Measurements from ENCODE around the gene FYCO1.

Gene FYCO1

DNA sequence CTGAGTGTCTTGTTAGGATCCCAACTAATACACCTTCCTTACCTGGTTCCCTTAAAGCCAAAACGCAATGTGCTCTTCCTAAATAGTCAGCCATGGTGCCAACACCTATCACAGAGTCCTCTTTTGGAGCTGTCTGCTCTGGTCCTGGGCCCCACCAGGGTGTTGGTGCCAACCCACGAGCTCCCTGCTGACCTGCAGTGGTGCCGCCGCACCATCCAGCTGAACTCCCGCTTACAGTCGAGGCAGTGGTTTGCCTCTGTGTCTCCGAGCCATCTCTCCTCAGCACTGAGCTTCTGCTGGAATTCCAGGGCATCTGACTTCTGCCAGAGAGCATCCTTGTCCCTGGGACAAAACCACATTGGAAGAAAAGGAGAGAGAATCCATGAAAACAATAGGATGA lies 36.4 kb downstream of the FYCO1 start:
- DNase-seq: no peak

DNA sequence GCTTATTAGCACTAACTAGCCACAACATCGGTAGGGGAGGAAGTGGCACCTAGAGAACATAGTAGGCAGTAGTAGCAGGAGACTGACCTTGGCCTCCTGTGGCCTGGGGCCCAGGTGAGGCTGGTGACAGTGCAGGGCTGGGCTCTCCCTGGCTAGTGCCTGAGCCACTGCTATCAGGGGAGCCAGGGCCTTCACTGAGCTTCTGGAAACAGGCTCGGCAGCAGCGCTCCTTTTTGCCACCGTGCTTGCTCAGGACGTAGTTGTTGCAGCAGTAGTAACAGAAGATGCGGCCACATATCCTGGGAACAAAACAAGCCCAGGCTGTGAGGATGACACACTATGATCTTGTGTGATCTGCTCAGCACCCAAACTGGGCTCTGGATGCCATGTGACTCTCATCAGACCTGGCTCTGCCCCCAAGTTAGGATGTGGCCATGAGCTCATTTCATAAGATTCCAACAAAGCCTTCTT lies 37.3 kb downstream of the FYCO1 start:
- no peak for DNase-seq

GRCh38 chr3:45957586-45957985 lies 38.0 kb downstream of the FYCO1 start:
- no peak for DNase-seq

- no peak for DNase-seq
Observed at GRCh38 chr3:45955706-45956105, 39.9 kb downstream of the FYCO1 start.

DNA sequence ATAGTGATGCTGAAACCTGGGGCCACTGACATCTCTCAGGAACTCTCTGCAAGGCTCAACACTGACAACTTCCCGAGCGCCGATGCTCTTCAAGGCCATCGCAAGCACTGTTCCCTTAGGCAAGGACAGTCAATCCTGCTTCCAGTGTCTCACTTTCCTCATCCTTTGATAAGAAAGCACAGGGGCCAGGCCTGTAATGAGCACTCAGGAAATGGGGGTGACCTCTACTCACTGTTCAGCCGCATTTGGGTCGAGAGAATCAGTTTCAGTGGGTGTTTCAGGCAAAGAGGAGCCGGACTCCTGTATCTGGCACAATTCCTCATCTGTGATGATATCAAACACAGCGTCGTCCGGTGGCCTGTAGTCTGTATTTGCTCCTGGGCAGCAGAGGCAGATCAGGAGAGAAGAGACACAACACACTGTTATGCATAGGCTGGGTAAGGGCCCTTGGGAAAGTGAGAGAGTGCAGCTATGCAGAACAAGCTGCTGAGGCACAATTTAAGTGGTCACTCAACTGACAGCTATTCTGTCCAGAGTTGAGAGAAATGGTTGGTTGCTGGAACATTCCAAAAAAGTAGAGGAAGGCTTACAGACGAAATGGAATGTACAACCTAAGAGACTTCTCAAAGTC lies 40.5 kb downstream of the FYCO1 start:
- DNase-seq: no peak

GRCh38 chr3:45954306-45954705 lies 41.3 kb downstream of the FYCO1 start:
- no peak for DNase-seq

GRCh38 chr3:45953536-45953935 lies 42.1 kb downstream of the FYCO1 start:
- DNase-seq: no peak

GRCh38 chr3:45952456-45952855 lies 43.2 kb downstream of the FYCO1 start:
- DNase-seq: no peak

GRCh38 chr3:45951946-45952345 lies 43.7 kb downstream of the FYCO1 start:
- DNase-seq: no peak

DNA sequence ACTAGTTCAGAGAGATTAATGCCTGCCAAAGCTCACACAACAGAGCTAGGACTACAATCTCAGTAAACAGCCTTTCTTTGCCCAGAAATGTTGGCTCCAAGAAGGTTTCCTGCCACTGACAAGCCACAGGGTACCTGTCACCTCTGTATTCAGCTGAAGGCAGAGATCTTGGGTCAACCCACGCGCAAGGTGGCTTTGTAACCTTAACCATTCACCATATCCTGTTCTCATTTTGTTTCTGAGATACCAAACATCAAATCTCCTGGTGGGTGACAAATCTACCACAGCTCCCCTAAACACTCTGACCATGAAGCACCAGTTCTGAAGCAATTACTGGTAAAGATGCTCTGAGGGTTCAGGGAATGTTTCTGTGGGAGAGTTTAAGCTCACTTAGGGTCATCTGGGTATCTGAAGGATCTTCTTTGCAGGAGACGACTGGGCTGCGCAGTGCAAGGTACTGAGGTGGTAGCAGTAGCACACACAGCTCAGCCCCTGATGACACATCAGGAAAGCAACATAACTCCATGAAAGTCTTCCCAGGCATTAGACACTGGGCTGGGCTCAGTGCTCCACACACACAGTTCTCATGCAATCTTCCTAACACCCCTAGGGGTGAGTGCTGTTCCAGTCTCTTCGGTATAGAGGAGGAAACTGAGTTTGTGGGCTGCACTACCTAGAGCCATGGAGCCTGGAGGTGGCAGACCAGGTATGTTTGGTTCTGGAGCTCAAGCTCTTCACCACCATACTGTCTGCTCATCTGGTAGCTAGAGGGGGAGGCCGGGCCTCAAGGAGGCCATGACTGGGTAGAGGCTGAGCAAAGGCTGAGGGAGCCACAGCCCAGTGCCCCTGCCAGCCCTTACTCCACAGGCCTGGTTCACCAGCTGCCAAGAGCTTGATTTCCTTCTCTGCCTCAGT lies 44.7 kb downstream of the FYCO1 start:
- DNase-seq: no peak

GRCh38 chr3:45950131-45950530 lies 45.5 kb downstream of the FYCO1 start:
- no peak for DNase-seq

DNA sequence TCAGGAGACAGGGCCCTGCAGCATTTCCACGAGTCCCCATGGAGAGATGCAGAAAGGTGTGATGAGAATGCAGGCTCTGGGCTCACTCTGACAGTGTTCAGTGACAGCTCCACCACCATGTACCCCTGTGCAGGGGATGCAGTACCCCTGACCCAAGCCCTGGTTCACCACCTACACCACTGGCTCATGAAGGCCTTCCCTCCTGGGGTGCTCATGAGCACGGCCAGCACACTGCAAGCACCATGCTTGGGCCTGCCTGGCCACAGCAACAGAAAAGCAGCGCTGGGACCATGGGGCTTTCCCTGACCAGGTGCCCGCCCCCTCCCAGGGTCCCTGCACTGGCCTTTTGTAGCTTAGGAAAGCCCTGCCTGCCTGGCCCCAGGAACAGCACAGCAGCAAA lies 46.2 kb downstream of the FYCO1 start:
- DNase-seq: no peak

DNA sequence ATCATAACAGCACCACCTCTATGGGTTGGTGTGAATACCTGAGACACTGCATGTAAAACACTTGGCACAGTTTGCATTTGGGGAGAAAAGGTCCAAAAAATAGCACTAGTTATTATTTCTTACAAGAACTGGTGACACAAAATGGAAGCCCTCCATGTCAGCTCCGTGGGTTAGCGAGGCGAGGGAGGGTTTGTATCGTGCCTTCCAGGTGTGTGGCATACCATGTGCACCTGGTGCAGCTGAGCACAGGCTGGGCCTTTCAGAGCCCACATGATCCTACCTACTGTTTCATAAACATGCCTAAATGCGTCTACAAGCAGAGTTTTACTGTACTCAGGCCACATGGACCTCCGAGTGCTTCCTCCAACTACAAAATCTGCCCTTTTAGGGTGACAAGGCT lies 46.7 kb downstream of the FYCO1 start:
- no peak for DNase-seq

DNA sequence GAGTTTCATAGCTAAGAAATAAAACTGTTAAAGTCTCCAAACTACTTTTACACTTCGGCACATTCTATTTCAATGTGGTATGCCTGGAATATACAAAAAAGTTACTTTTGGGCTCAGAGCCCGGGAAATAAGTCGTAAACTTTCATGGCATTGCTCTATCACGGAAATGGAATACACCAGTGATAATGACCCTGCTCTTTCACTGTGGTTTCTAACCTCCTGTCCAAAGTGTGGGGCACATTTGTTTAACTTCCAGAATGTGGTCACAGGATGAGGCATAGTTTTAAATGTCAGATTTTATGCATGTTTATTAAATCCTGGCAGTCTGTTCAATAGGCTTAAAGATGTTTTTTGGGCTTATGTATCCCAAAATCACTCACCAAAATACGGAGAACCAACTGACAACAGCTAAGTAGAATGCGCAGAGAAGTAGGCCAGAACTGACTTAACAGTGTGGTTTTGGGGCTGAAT lies 47.3 kb downstream of the FYCO1 start:
- DNase-seq: no peak

DNA sequence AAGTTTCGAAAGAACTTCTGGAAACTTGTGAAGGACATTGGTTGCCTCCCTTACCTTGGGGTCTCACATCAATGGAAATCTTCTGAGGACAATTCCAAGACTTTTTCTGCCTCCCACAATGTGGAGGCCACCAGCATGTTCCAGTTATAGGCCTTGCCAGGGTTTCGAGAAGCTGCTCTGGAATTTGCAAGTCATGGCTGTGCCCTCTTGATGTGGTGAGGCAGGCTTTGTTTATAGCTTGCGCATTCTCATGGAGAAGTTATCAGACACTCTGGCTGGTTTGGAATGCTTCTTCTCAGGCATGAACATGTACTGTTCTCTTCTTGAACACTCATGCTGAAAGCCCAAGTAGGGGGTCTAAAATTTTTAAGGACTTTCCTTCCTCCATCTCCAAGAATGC lies 48.3 kb downstream of the FYCO1 start:
- no peak for DNase-seq

DNA sequence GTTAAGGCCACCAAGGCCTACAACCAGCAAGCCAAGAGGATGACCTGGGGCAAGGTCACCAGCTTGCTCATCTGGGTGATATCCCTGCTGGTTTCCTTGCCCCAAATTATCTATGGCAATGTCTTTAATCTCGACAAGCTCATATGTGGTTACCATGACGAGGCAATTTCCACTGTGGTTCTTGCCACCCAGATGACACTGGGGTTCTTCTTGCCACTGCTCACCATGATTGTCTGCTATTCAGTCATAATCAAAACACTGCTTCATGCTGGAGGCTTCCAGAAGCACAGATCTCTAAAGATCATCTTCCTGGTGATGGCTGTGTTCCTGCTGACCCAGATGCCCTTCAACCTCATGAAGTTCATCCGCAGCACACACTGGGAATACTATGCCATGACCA lies 48.7 kb downstream of the FYCO1 start:
- no peak for DNase-seq

GRCh38 chr3:45946307-45946706 lies 49.3 kb downstream of the FYCO1 start:
- DNase-seq: no peak

GRCh38 chr3:45944830-45945620 lies 50.6 kb downstream of the FYCO1 start:
- DNase-seq: no peak

DNA sequence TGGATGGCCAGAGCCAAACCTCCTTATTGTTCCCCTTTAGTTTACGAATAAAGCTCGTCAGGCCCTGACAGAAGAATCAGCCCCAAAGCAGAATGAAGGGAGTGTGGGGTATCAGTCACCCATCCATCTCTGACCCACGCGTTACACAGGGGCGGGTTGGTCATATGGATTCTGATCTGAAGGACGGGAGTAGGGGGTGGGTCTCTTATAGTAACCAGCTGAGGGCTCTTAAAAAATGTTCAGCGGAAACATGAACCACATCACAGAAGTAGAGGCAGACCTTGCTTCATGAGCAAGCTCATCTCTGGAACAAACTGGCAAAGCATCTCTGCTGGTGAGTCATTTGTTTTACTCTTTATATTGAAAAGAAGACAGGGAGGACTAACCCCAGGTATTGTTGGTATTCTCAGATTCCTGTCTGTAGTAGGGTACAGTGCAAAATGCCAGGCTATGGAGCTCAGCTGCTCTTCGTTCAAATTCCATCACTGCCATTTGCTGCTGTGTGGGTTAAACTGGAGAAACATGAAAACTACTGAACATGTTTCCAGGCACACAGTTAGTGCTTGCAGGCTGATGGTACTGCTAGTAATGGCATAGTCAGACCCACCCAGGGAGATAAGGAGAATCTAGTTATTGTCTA lies 52.3 kb downstream of the FYCO1 start, which contains the start of gene CXCR6:
Gene CXCR6 (plus strand): TSS at position 258 of the 640 bp plus-strand sequence. CDS start 3,018 bp downstream, outside the sequence.
- DNase-seq: no peak

DNA sequence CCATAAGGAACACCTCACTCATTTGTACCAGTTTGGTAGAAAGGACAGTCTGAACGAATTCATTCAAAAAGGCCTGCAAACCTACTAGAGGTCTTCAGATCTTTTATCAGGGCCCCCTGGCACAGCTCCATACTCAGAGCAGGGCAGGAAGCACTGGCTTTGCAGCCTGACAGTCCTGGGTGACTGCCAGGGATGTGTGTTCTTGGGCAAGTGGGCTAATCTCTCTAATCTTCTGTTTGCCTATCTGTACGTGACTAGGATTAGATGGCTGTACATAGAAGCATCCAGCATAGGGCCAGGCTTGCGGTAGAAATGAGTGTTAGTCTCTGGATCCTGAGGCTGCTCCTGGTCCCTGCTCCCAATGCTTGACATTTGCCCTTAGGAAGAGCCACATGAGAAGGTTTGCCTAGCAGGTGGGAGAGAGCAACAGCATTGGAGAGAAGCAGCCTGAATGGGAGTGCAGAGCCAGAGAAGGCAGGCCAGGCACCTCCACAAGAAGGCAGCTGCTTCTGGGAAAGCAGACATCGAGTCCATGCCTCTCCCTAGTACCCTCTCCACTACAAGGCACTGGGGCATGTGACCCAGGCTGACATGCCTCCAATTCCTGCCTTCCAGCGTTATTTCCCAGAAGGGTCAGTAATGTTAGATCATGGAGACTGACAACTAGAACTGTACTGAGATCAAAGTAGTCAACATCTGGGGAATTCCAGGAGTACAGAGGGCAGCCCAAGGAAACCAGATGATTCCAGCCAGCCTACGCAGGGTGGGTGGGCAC lies 53.4 kb downstream of the FYCO1 start:
- DNase-seq: no peak

- no peak for DNase-seq
Observed at GRCh38 chr3:45940781-45941365, 54.8 kb downstream of the FYCO1 start.

Data from SHP77 (cell line).